Omental fat pad (tissue), 4 donors: Measurements from ENCODE around the gene VAC14. TPM values are rescaled to one million over a fixed set of nuclear protein-coding genes. Genes with fewer than 3 reads are reported as not detected.

Source experiments
- ATAC-seq: fragments of 150-250 bp; one replicate; pipeline ENCODE4 v1.9.1; 2016; ENCODE audit warnings: mild to moderate bottlenecking, moderate library complexity; ENCODE audit not compliant: low FRiP score
- DNase-seq: peaks from one replicate; pipeline ENCODE4 v3.0.0-alpha.2; 2019; ENCODE audit warnings: low spot score
- CTCF ChIP-seq, 3 donors: fragments of 450-650 bp; IDR thresholded peaks; one replicate each; pipeline ENCODE4 v1.5.1; 2016 to 2017; ENCODE audit warnings: antibody characterized with exemption in 3 of 3, mild to moderate bottlenecking in 3 of 3, moderate library complexity in 2 of 3
- total RNA-seq, 4 donors: library from RNA; depleted of rRNA; stranded (reverse); fragments of >200 nt; gene quantifications; one replicate each; pipeline ENCODE4 v1.1.0, GENCODE V29; 2016

Gene VAC14
- total RNA-seq, 4 donors from 2014 or later = 24.0 to 44.1 (median 35.0) TPM

GRCh38 chr16:70691223-70692129, 109.5 kb downstream of the VAC14 start:
- no peak for TF ChIP-seq CTCF (IDR thresholded peaks at IDR 0.05)

DNA sequence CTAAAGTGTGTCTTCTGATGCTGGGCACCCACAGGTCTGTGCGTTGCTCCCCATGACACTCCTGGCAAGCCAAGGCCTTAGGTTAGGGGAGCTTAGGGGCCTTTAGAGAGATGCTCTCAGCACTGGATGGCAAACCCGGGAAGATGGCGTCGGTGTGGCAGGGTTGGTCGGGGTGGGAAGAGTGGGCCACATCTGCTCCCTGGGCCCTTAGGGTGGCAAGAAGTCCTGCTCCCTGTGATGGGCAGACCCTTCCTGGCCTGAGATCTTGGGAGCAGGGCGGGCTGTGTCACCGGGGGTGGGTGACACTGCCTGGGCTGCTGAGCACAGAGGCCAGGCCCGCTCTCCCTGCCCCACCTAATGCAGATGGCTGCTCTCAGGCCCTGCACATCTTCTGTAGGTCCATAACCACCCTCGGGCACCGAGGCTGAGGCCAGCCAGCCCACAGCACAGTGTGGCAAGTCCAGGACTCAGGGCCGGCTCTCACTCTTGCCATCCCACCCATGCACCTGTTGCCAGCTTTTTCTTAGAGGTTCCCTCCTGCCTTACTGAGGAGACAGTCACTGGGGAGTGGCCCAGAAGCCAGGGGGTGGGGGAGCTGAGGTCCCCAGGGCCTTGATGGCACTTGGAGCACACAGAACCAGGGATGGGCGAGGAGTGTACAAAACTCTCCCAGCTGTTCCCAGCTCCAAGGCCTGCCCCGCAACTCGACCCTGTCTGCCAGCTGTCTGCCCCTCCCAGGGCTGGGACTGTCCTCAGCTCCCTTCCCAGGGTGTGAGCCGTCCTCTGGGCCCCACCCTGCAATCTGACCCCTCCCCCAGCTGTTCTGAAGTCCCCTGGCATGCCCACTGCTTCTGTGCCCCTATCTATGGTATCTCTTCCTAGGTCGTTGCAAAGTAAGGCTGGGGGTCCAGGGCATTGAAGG, 110.7 kb downstream of the VAC14 start:
- no peak for ATAC-seq
- no peak for DNase-seq
- TF ChIP-seq CTCF (IDR thresholded peaks at IDR 0.05) = no peak

More at GRCh38 chr16:70691223-70692129, 109.5 kb downstream of the VAC14 start:
- ATAC-seq (peak; percentile 73), DNase-seq (peak; percentile 54)

DNA sequence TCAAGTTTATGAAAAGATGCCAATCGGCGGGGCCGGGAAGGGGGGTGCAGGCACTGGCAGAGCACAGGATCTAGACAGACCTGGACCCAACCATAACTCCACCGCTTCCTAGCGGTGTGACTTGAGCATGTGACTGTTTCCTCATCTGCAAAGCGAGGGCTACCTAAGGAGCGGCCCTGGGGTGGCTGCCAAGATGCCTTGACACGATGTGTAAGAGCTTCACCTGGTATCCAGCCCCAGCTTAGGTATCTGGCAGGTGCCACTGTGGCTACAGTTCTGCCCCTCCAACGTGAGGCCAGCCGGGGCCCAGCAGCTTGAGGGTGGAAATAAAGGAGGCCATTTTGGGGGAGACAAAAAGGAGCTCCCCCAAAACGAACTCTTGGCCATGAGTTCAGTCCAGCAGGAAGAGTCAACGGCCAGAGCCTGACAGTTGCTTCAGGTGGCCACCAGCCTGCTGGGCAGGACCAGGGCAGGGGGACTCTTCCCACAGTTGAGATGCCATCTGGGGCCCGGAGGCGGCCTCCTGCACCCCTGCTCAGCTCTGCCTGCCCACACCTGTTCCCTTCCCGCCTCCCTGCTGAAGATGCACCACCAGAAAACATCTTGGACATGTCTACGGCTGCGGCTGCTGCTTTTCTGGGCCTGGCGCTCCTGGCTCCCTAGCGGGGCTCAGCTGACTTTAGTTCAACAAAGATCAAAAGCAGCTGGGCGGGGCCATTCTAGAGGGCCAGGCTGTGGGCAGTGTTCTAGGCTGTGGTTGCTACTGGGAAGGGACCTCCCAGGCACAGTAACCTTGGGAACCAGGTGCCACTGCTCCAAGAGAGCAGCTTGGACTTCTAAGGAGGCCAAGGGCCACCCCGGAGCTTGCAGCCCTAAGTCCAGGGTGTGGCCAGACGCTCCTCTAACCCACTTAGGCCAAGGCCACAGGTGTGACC, 111.7 kb downstream of the VAC14 start:
- TF ChIP-seq CTCF (IDR thresholded peaks at IDR 0.05) = no peak
- no peak for DNase-seq
- no peak for ATAC-seq

- DNase-seq = no peak
- no peak for ATAC-seq
- TF ChIP-seq CTCF (IDR thresholded peaks at IDR 0.05) = no peak
These were observed 112.7 kb downstream of the VAC14 start for GRCh38 chr16:70688246-70688742.

DNA sequence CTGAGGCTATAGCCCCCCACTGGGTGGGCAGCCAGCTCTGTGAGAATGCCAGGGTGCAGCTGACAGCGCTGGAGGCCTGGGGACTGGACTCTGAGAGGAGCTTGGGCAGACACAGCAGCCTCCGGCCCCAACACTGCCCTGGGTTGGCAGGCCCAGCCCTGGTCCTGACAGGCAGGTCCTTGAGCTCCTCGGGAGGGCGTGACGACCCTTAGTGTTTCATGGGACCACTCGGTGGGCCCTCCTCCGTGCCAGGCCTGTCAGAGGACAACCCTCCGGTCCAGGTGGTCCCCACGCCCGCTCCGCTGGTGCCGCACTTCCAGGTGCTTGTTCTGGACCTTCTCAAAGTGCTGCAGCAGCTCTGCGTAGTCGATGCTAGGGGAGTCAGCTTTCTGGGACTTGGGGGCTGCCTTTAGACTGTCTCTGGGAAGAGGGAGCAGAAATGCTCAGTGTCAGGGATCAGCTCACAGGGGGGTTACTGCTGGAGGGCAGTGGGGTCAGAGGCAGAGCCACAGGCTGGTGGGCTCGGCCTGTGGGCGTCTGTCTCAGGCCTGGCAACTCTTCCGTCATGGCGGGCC, 113.2 kb downstream of the VAC14 start:
- TF ChIP-seq CTCF (IDR thresholded peaks at IDR 0.05) = no peak
- DNase-seq = no peak
- no peak for ATAC-seq

GRCh38 chr16:70687102-70687511, 113.9 kb downstream of the VAC14 start:
- DNase-seq (no peak), ATAC-seq (no peak)
- TF ChIP-seq CTCF (IDR thresholded peaks at IDR 0.05) = no peak
